ENCODE data around the gene PLEKHG7.
"Not testable (repeated sequence)": the region's sequence is repeated elsewhere in the genome, so short reads cannot be mapped to it uniquely, and the experiment has no call there.

PLEKHG7 gene

GRCh38 chr12:92753976-92754885 lies 51.4 kb downstream of the PLEKHG7 start:
- no peak for DNase-seq

DNA sequence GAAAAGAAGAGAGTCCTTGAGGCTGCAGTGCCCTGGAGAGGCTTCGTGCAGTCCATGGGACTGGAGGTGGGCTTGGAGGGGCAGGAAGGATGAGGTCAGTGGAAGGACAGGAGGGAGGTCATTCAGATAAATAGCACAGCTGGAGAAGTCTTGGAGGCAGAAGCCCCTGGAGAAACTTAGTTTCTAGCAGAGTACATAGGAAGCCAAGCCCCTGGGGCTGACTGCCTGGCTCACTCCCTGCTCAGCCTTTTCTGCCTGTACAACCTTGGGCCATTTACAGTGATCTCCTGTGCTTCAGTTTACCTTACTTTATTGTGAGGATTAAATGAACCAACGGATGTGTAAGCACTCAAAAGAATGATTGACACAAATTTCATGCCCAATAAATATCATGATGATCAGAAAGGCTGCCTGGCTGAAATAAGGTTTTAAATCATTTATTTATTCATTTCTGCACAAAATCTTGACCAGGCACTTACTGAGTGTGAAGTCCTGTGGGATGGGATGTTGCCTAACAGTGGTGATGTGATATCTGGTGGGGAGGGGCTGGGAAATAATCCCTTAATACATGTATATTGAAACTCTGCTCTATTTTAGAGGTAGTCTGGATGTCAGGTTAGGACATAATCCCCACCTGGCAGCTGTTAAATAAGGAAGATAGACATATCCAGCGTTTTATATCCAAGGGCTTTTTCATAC lies 54.3 kb downstream of the PLEKHG7 start:
- DNase-seq = no peak

DNA sequence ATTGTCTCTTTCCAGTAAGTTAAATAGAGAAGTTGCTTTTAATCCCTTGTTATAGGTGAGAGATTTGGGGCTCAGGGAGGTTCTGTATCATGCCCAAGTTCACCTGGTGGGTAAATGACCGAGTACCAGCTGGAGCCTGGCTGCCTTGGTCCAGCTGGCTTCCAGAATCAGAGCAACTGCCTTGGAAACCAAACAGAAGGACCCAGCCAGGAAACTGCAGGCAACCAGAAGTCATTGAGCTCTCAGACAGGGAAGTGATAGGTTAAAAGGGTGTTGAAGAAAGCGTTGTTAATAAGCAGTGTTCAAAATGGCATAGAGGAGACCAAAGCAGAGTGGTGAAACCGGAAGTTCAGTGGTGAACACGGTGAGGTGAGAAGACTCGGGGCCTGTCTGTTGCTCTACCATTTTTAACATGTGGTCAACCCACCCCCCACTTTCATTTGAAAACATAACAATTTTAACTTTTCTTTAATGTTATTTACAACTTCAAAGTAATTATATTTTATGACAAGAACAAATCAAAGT lies 54.9 kb downstream of the PLEKHG7 start:
- no peak for DNase-seq

GRCh38 chr12:92759634-92760268 lies 57.0 kb downstream of the PLEKHG7 start:
- no peak for DNase-seq

- no peak for DNase-seq
Observed at GRCh38 chr12:92762773-92763172, 60.0 kb downstream of the PLEKHG7 start.

DNA sequence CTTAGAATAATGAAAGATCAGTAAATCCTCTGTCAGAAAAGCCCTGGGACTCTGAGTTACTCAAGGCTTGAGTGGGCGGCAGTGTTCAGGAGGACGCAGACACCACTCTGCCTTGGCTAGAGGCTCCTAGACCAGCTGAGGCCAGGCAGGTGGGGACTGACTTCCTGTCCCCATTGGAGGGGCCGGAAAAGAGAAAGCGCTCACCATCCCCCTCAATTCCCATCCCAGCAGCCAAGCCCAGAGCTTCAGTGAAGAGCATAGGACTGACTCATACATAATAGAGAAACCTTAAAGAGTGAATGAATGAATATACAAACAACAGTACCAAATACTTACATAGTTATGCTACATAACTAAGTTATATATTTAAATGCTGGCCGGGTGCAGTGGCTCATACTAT lies 62.0 kb downstream of the PLEKHG7 start:
- DNase-seq = no peak

- no peak for DNase-seq
Observed at GRCh38 chr12:92765871-92766270, 63.1 kb downstream of the PLEKHG7 start.

GRCh38 chr12:92769124-92769901 lies 66.5 kb downstream of the PLEKHG7 start:
- DNase-seq = no peak

DNA sequence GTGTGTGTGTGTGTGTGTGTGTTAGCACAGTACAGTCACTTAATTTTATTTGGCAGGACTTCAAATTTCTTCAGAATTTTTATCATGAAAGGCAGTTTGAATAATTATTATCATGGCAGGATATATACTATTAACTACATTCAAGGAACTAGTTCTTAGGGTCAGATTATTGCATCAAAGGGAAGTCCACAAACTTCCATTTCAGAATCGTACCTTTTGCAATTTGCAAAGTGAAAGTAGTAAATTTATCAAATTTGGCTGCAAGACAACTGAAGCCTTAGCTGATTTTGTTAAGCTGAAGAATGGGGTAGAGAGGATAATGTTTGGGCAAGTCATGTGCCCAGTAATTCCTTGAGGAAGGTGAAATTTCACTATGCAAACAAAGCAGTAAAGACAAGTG lies 68.2 kb downstream of the PLEKHG7 start:
- no peak for DNase-seq

DNA sequence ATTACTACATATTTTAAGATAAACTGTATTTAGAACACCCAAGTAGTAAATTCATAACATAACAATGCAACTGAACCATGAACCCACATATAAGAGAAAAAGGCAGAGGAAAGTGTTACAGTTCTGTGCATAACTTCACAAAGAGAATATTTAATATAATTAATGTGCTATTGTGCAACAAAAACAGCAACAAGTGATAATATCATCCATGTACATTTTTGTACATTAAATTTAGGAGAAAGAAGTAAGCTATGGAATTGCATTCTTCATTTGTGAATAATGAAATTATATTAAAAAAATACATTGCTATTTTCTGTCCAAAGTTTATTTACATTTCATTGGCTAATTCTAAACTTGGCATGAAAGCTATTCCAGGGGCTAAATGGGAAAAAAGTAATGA lies 72.6 kb downstream of the PLEKHG7 start:
- no peak for DNase-seq

GRCh38 chr12:92778525-92778924 lies 75.7 kb downstream of the PLEKHG7 start:
- no peak for DNase-seq

DNA sequence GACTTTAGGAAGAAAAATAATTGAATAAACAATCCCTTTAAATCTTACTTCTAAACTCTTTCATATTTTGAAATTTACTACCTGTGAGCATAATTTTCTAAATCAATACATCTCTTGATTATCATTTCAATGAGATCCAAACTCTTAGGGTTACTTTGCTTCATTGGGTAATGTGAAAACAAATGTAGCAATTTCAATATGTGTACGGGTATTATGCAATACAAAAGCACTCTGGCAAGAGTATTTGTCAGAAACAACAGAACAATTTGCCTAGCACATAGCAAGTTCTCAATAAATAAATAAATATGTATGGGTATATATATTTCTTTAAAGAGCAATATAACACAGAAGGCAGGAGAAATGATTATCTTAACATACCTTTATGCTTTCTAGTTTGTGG lies 77.1 kb downstream of the PLEKHG7 start:
- DNase-seq = no peak

- DNase-seq = no peak
Observed at GRCh38 chr12:92784356-92784755, 81.6 kb downstream of the PLEKHG7 start.

DNA sequence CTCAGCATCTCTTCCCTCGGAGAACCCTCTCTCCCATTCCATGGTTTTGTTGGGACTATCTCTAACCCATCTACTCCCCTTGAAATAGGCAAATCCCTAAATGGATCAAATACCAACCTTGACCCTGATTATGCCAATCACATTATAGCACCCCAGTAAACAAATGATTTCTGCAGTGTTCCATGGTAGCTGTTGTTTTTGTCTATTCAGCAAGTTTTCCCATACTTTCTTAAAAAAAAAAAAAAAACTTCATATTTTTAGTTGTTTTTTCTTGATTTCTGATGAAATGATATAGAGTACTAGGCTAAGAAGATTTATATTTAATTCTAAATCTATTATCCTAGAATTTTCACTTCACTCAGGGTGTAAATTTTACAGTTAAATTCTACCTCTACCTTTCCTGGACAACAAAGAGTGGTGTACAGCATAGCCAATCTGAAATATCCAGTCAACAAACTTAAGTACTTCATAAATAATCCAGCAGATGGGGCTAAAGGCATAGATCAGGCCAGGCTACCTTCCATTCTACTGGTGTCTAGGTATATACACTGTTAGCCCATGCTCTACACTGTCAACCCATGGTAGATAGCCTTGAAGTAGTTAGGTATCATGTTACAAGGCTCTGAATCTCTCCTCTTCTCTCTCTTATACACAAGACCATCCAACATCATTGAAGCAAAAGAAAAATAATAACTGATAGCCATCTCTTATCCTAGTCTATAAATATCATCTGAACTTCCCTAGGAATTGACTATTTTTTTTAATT lies 82.2 kb downstream of the PLEKHG7 start:
- DNase-seq = no peak

DNA sequence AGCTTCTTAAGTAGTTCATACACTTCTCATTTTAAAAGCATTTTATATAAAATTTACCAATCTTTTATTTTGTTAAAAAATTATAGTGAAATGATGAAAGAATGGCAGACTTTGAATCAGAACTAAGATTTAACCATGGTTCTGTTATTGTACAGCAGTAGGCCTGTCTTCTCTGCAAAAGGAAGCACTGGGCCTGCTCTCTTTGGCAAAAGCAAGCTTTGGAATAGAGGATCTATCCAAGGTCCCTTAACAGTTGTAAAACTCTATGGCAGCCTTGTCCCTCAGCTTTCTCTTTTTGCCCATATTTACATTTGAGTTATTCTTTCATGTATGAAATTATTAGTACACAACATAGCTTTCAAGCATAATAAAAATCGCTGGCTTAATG lies 82.8 kb downstream of the PLEKHG7 start:
- DNase-seq = no peak

GRCh38 chr12:92786045-92786444 lies 83.3 kb downstream of the PLEKHG7 start:
- no peak for DNase-seq

DNA sequence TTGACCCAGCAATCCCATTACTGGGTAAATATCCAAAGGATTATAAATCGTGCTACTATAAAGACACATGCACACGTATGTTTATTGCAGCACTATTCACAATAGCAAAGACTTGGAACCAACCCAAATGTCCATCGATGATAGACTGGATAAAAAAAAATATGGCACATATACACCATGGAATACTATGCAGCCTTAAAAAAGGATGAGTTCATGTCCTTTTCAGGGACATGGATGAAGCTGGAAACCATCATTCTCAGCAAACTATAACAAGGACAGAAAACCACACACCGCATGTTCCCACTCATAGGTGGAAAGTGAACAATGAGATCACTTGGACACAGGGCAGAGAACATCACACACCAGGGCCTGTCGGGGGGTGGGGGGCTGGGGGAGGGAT lies 91.6 kb downstream of the PLEKHG7 start:
- not testable (repeated sequence) for DNase-seq

- no peak for DNase-seq
Observed at GRCh38 chr12:92794814-92795213, 92.0 kb downstream of the PLEKHG7 start.

GRCh38 chr12:92796650-92797049 lies 93.9 kb downstream of the PLEKHG7 start:
- DNase-seq = no peak

DNA sequence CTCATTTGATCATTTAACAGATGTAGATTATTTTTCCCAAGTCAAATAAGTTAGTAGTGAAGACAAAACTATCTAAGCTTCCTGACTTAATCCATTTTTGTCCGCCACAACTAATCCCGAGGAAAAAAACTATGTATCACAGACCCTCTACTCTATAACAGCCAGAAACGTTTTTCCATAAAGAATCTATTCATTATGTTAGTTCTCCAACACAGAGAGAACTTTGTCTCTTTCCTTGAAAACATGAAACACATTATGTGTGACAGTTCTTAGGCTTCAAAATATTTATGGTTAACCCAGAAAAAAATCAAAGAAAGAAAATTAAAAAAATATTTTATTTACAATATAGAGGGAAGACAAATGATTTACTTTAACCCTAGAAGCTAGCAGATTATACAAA lies 100.1 kb downstream of the PLEKHG7 start:
- DNase-seq = no peak

GRCh38 chr12:92803903-92804302 lies 101.1 kb downstream of the PLEKHG7 start:
- DNase-seq = no peak

GRCh38 chr12:92810370-92810769 lies 107.6 kb downstream of the PLEKHG7 start:
- DNase-seq = no peak
